GM13976 (cell line): ENCODE results near the gene HIGD1B.

ENCODE experiments used
- DNase-seq: peaks from one replicate; pipeline ENCODE4 v3.0.0; 2012; ENCODE audit warnings: low spot score
- CTCF ChIP-seq: IDR thresholded peaks from 2 replicates; pipeline ENCODE4 v1.5.1; 2012; ENCODE audit warnings: borderline replicate concordance, mild to moderate bottlenecking; ENCODE audit not compliant: insufficient read depth; ENCODE audit errors: extremely low read depth, missing control alignments, control extremely low read depth
- in situ Hi-C: fragments of 300-500 bp; cut with MboI; formaldehyde crosslinking; loops from one replicate; pipeline ENCODE4 v1.12.0; 2022; ENCODE audit warnings: low sequenced_read_pairs, mixed read lengths, inconsistent platforms; ENCODE audit not compliant: unreplicated experiment

Gene HIGD1B

DNA sequence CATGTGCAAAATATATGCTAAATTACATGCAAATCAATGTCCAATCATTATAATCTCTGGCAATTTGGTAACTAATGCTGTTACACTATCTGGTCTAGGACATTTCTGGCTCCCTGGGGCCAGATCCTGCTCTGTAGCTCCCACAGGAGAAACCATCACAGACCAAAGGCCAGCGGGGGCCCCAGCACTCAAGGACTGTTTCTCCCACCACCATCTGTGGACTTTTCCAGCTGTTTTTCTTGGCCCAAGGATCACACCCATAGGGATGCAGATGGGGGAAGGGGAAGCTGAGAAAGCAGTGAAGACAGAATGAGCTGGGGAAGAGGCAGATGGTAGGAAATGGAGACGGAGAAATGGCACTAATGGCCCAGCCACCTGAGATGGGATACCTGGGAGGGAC is at the start of gene HIGD1B:
Gene HIGD1B (plus strand): TSS at position 298 of the 400 bp plus-strand sequence. CDS start 270 bp downstream, outside the sequence.
- in situ Hi-C loops = no loop called here
- no peak for TF ChIP-seq CTCF
- no peak for DNase-seq

GRCh38 chr17:44798356-44798755 is 49.3 kb upstream of the HIGD1B start:
- TF ChIP-seq CTCF = no peak
- no peak for DNase-seq
- in situ Hi-C loops = no loop called here

DNA sequence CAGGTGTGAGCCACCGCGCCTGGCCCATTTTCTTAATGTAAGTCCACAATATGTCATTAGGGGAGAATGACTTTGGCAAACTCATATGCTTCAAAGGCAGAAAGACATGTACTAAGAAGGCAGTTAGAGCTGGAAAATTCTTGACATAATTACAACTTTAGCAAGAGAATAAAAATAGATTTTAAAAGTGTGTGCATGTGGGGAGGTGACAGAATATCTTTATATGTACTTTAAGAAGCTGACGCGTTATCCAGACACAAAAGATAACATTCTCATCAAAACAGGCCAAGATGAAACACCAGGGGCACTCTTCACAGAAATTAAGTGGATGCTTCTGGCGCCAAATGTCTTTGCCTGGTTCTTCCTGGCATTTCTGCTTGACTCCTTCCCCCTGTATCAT is 45.8 kb upstream of the HIGD1B start:
- no peak for TF ChIP-seq CTCF
- in situ Hi-C loops = no loop called here
- no peak for DNase-seq

- no peak for TF ChIP-seq CTCF
- DNase-seq = no peak
- in situ Hi-C loops = no loop called here
These were observed 43.2 kb upstream of the HIGD1B start for GRCh38 chr17:44804302-44805089.

GRCh38 chr17:44807093-44807816 is 40.4 kb upstream of the HIGD1B start:
- no peak for TF ChIP-seq CTCF
- in situ Hi-C loops = no loop called here
- no peak for DNase-seq

- no peak for TF ChIP-seq CTCF
- no peak for DNase-seq
- in situ Hi-C loops = no loop called here
These were observed 39.9 kb upstream of the HIGD1B start for GRCh38 chr17:44807817-44808155.
